NCI-H774 (cell line): Measurements from ENCODE around the gene ZFP69B.
"Not testable (repeated sequence)": the region's sequence is repeated elsewhere in the genome, so short reads cannot be mapped to it uniquely, and the experiment has no call there.

ENCODE experiments used
- DNase-seq: peaks from one replicate; lab custom pipeline; 2025; lab: John Stamatoyannopoulos, UW

ZFP69B gene

GRCh38 chr1:40435876-40436275 is 14.4 kb upstream of the ZFP69B start:
- no peak for DNase-seq

DNA sequence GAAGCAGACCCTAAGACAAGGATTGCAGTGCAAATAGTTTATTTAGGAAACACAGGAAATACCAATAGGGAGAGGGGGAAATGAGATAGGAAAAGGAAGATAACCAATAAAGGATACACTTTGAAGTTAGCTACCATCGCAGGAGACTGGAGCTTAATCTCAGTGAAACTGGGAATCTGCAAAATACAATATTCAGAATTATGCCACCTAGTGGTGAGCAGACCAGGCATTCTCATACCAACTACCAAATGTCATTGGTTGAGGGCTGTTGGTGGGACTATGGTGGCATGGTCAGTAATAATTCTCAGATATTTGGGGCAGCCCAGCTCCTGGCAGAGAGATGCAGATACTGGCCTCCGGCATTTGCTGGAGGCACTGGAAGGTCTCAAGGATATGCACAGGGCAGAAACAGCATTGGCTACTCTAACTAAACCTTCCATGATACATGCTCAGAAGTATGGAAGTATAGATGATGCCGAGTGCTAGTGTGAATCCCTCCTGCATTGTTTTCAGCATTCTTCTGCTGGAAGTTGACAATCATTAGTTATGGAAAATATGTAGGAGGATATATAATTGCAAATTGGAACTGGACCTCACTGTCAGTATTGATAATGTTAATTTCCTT is 11.8 kb upstream of the ZFP69B start:
- no peak for DNase-seq

- DNase-seq, result no peak
Measured at GRCh38 chr1:40439247-40439646, 11.0 kb upstream of the ZFP69B start.

DNA sequence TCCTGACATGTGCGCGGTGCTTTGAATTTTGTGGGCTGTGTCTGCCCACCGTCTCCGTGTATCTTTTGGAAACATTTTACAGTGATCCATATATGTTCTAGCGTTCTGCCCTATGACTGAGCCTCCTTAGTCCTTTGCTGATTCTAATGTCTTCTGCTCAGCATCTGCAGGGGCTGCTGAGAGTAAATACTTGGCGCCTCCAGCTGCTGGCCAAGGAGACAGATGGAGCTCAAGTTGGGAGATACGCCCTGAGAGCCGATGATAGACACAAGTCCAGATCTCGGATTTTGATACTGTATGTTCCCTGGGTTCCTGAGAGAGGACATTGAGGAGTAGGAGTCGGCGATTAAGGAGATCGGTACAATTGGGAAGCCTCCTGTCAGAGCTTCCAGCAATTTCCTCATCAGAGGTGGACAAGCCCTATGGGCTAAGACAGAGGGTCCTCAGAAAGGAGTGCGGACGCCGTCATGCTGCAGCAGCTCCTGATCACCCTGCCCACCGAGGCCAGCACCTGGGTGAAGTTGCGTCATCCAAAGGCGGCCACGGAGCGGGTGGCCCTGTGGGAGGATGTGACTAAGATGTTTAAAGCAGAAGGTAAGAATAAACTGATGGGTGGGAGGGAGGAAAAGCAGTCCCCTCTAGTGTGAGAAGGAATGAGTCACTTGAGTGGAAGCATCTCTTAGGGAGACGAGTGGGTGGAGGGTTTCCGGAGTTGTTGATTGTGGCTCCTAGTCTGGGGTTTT is 390 bp downstream of the ZFP69B start:
- no peak for DNase-seq

DNA sequence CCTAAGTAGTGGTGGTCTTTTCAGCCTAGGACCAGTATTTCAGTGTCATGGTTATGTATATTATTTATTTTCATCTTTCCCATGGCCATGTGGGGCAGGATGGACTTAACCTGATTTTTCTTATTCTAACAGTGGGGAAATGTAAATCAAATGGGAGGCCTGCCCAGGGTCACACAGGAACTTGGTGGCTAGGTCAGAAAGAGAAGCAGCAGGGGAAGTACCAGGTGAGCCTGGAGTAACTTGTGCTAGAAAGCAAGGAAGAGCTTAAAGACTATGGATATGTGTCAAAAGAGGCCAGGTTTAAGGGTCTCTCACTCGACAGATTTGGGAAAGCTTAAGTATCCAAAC is 936 bp downstream of the ZFP69B start:
- DNase-seq, result no peak

DNA sequence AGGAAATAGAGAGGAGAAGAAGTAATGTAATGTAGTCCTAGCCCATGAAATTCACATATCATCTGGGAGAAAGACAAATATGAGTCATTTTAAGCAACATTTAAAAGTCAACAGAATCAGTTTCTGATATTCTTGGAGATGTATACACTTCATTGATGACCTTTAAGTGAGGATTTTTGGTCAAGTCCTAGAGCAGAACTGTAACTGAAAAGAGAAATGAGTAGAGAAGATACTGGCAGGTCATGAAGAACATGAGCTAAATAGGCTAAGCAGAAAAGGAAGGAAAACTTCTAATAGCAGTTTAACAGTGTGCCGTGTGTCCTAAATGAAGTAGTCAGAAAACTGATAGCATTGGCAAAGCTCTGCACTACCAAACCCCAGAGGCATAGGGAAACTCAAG is 4.6 kb downstream of the ZFP69B start:
- no peak for DNase-seq

- no peak for DNase-seq
Measured at GRCh38 chr1:40462956-40463590, 12.8 kb downstream of the ZFP69B start.

DNA sequence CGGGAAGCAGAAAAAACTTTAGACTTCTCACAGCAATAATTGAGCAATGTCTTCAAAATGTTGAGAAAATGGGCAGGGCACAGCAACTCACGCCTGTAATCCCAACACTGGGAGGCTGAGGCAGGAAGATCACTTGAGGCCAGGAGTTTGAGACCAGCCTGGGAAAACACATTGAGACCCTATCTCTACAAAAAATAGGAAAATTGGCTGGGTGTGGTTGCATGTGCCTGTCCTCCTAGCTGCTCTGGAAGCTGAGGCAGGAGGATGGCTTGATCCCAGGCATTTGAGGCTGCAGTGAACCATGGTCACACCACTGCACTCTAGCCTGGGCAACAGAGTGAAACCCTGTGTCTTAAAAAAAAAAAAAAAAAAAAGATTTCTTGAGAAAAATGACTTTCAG is 19.1 kb downstream of the ZFP69B start:
- no peak for DNase-seq

- DNase-seq, result no peak
Measured at GRCh38 chr1:40475268-40475667, 25.0 kb downstream of the ZFP69B start.

DNA sequence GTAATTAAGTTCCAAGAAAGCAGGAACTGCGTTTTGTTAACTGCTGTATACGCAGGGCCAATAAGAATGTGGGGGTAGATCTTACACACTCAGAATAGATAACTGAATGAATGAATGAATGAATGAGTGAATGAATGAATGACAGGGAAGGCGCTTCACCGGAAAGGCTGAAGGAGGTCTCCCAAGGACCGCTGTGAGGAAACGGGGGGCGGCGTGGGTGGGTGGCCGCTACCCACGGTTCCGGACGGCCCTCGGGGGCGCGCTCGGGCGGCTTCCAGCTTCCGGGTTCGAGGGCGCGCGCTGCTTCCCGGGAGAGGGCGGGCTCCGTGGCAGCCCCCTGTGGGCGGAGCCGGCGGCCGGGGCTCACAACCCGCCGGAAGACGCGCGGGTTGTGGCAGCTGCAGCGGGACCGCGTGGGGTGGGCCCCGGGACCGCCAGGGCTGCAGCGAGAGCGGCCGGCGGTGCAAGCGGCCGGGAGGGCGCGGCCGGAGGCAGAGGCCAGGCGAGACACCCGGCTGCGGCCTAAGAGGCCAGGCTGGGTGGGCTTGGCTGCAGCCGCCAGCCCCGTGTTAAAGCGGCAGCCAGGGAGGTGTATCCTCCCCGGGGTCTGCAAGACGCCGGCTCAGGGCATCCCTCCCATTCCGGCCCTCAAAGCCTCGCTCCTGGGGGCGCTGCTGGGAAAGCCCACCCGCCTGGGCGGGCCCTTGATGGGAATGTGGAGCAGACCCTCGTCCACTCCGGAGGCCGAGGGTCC is 26.8 kb downstream of the ZFP69B start, which contains the start of gene ZFP69:
Gene ZFP69, plus strand, starts transcription at position 367 of the 754 bp plus-strand sequence. CDS start 2,072 bp downstream, outside the sequence.
- DNase-seq, result peak; percentile 95

DNA sequence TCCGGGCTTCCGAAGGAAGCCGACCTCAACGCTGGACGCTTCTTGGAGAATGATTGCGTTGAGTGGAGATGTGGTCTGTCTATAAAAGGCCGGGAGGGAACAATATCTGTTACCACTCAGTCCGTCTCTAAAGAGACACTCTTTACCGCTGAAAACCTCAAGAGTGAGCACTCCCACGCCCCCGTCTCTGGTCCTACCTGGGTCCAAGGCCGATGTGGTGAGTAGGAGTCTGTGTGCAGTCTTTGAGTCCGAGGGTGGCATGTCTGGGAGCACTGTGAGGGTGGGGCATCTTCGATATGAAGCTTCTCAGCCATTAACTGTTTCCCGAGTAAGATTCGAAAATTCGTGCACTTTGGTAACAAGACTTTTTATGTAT is 27.4 kb downstream of the ZFP69B start:
- DNase-seq, result no peak

DNA sequence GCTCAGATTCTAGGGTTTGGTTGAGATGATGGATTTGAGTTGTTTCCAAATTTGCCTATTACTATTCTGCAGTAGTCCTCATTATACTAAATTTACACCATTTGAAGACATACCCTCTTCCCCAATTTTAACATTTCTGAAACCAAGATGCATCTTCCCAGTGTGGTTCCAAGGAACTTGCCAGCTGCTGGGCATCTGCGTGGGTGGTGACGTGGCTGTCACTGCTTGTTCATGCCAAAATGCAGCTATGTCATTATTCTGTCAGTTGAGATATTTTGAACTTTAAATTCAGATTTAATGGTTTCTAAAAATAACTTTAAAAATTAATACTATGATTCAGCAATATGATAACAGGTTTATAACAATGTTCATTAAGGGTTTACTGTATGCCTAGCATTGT is 28.0 kb downstream of the ZFP69B start:
- no peak for DNase-seq

- DNase-seq, result no peak
Measured at GRCh38 chr1:40479156-40479555, 28.9 kb downstream of the ZFP69B start.

GRCh38 chr1:40495315-40495903 is 45.1 kb downstream of the ZFP69B start:
- no peak for DNase-seq

- DNase-seq, result not testable (repeated sequence)
Measured at GRCh38 chr1:40502651-40503050, 52.4 kb downstream of the ZFP69B start.

DNA sequence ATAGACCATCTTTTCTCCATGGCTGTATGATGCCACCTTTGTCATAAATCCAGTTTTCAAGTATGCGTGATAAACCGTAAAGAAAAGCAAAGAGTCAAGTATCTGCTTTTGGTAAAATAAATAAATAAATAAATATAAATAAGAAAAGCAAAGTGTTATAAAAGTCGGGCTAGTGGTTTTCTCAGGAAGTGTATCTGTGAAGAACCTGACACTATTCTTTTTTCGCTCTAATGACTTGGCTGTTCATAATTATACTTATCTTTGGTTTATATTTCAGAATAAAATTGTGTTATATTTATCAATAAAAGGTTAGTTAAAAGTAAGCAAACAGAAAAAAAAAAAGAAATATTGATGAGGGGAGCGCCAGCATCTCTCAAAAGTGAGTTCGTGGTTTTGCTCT is 57.7 kb downstream of the ZFP69B start:
- no peak for DNase-seq

GRCh38 chr1:40508375-40509341 is 58.4 kb downstream of the ZFP69B start, which contains the start of gene EXO5:
EXO5 (plus strand) TSS chr1:40508767; CDS start chr1:40514545, 5,778 bp downstream.
- DNase-seq, result peak; percentile 93
